ENCODE data around the gene SPOCK1. TPM values are rescaled to one million over a fixed set of nuclear protein-coding genes. Genes with fewer than 3 reads are reported as not detected.

SPOCK1 gene
- total and polyA plus RNA-seq, 2 of the 4 experiments (the other 2 are of a cell fraction), result 5.0 to 20.3 TPM

DNA sequence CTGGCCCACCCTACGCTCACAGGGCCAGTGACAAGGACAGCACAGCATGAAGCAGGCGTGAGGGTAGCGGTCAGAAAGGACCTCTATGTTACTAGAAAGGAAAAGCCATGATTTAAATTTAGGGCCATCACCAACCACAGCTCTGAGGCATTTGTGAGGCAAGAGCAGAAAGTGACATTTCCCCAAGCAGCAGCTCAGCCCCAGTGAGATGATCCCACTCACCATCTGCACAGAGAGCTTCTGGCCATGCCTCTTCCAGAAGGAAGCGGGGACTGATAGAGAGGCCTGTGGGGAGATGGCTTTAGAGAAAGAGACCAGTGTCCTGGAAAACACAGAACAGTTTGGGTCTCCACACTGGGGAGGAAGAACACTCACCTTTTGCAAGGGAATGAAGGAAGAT is 413.9 kb downstream of the SPOCK1 start:
- H2AFZ ChIP-seq (replicated peaks; ENCODE audit: low read length, poor library complexity), result no peak overlapping the region
- H3K4me1 ChIP-seq (ENCODE audit: control insufficient read depth, insufficient read depth, low read length), result no peaks in the 10 kb centered on the region
- dilution Hi-C loops (cut with HindIII; ENCODE audit: low sequenced_read_pairs, unreplicated experiment), result no loop called here
- ChIA-PET CTCF (no interaction called here), POLR2A (ENCODE audit: unreplicated experiment) (no interaction called here)
- H4K8ac ChIP-seq (ENCODE audit: low read depth in 2 of 2, low read length in 2 of 2), result no peak overlapping the region
- no peaks in the 10 kb centered on the region for H3K36me3 ChIP-seq (ENCODE audit: control insufficient read depth, insufficient read depth, low read length)
- H2AK9ac ChIP-seq (replicated peaks; ENCODE audit: low read depth, low read length, poor library complexity), result no peak overlapping the region
- H3K18ac ChIP-seq (ENCODE audit: low read depth, low read length), result no peak overlapping the region
- no peak overlapping the region for H3K4me3 ChIP-seq (ENCODE audit: insufficient read depth, low read depth, low read length)
- no peak overlapping the region for H3K9ac ChIP-seq (ENCODE audit: low read depth, low read length)
- H2BK15ac ChIP-seq (ENCODE audit: low read depth, low read length), result no peak overlapping the region
- WGBS, 2 experiments (ENCODE audit: extremely low coverage in 2 of 2, insufficient read length in 1 of 2), result no CpG with 5 or more reads among the region's 4 CpGs
- H3K27me3 ChIP-seq (ENCODE audit: control insufficient read depth, insufficient read depth, low read length), result no peaks in the 10 kb centered on the region
- TF ChIP-seq MAFK (IDR thresholded peaks at IDR 0.05; ENCODE audit: low read depth, low read length), result no peak
- no peak for TF ChIP-seq RAD21 (IDR thresholded peaks at IDR 0.05; ENCODE audit: low read length)
- no peak for TF ChIP-seq RFX5 (IDR thresholded peaks at IDR 0.05; ENCODE audit: low read depth, low read length)
- no peak for TF ChIP-seq POLR2A (IDR thresholded peaks at IDR 0.05; ENCODE audit: low read depth, low read length)
- TF ChIP-seq, protein P1, sequence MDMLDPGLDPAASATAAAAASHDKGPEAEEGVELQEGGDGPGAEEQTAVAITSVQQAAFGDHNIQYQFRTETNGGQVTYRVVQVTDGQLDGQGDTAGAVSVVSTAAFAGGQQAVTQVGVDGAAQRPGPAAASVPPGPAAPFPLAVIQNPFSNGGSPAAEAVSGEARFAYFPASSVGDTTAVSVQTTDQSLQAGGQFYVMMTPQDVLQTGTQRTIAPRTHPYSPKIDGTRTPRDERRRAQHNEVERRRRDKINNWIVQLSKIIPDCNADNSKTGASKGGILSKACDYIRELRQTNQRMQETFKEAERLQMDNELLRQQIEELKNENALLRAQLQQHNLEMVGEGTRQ (IDR thresholded peaks at IDR 0.05; ENCODE audit: low read depth, low read length), result no peak
- no peak for TF ChIP-seq BHLHE40 (IDR thresholded peaks at IDR 0.05; ENCODE audit: low read depth, low read length)
- TF ChIP-seq SMC3 (IDR thresholded peaks at IDR 0.05; ENCODE audit: low read depth, low read length), result no peak
- no peak for TF ChIP-seq MAZ (IDR thresholded peaks at IDR 0.05; ENCODE audit: borderline replicate concordance, low read depth, low read length)
- no peak for TF ChIP-seq MXI1 (IDR thresholded peaks at IDR 0.05; ENCODE audit: borderline replicate concordance, low read depth, low read length)
- TF ChIP-seq, protein P2, sequence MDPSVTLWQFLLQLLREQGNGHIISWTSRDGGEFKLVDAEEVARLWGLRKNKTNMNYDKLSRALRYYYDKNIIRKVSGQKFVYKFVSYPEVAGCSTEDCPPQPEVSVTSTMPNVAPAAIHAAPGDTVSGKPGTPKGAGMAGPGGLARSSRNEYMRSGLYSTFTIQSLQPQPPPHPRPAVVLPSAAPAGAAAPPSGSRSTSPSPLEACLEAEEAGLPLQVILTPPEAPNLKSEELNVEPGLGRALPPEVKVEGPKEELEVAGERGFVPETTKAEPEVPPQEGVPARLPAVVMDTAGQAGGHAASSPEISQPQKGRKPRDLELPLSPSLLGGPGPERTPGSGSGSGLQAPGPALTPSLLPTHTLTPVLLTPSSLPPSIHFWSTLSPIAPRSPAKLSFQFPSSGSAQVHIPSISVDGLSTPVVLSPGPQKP (IDR thresholded peaks at IDR 0.05; ENCODE audit: borderline replicate concordance, low read depth, low read length), result no peak
- no peak for TF ChIP-seq RCOR1 (IDR thresholded peaks at IDR 0.05; ENCODE audit: insufficient replicate concordance, low read length)
- TF ChIP-seq FOS (IDR thresholded peaks at IDR 0.05; ENCODE audit: low read depth, low read length), result no peak
- TF ChIP-seq, protein P3, sequence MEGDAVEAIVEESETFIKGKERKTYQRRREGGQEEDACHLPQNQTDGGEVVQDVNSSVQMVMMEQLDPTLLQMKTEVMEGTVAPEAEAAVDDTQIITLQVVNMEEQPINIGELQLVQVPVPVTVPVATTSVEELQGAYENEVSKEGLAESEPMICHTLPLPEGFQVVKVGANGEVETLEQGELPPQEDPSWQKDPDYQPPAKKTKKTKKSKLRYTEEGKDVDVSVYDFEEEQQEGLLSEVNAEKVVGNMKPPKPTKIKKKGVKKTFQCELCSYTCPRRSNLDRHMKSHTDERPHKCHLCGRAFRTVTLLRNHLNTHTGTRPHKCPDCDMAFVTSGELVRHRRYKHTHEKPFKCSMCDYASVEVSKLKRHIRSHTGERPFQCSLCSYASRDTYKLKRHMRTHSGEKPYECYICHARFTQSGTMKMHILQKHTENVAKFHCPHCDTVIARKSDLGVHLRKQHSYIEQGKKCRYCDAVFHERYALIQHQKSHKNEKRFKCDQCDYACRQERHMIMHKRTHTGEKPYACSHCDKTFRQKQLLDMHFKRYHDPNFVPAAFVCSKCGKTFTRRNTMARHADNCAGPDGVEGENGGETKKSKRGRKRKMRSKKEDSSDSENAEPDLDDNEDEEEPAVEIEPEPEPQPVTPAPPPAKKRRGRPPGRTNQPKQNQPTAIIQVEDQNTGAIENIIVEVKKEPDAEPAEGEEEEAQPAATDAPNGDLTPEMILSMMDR (conservative IDR thresholded peaks at IDR 0.05; ENCODE audit: low read depth, low read length), result no peak
- TF ChIP-seq NFE2L2 (IDR thresholded peaks at IDR 0.05; ENCODE audit: low read depth, low read length), result no peak
- TF ChIP-seq CEBPB (IDR thresholded peaks at IDR 0.05; ENCODE audit: low read depth, low read length), result no peak
- H3K79me1 ChIP-seq (ENCODE audit: low read depth in 1 of 2, low read length in 2 of 2), result no peaks in the 10 kb centered on the region
- no peak overlapping the region for H2BK120ac ChIP-seq (ENCODE audit: low read depth, low read length)
- no peaks in the 10 kb centered on the region for H4K20me1 ChIP-seq (ENCODE audit: insufficient read depth, low read length)
- H4K5ac ChIP-seq (ENCODE audit: low read depth, low read length), result no peak overlapping the region
- H2AK5ac ChIP-seq (ENCODE audit: low read depth, low read length), result no peak overlapping the region
- H3K27ac ChIP-seq (ENCODE audit: insufficient read depth, low read length), result no peak overlapping the region
- H3K9me3 ChIP-seq (ENCODE audit: control insufficient read depth, insufficient read depth, low read length), result no peaks in the 10 kb centered on the region
- H4K91ac ChIP-seq (ENCODE audit: insufficient read depth, low read depth, low read length), result no peak overlapping the region
- intact Hi-C loops (cut with micrococcal nuclease), result no loop called here
- no peak overlapping the region for H2BK5ac ChIP-seq (ENCODE audit: low read depth, low read length, poor library complexity, severe bottlenecking)
- no peak overlapping the region for H3K56ac ChIP-seq (ENCODE audit: extremely low read depth, insufficient read depth, low read length)
- H2BK20ac ChIP-seq (ENCODE audit: low read depth, low read length), result no peak overlapping the region
- ATAC-seq (ENCODE audit: low read depth) (no peak), DNase-seq (no peak)
- no peak overlapping the region for H3K4ac ChIP-seq (ENCODE audit: low read depth, low read length)
- BruUV-seq (replicated peaks), result no TSS peak
- in situ Hi-C loops (cut with MboI; ENCODE audit: low sequenced_read_pairs), result no loop called here
- no peak overlapping the region for H3K14ac ChIP-seq (replicated peaks; ENCODE audit: low read depth, low read length)
- H3K23ac ChIP-seq (ENCODE audit: low read depth, low read length), result no peak overlapping the region
- H3K4me2 ChIP-seq (ENCODE audit: low read depth, low read length), result no peak overlapping the region
- H3K9me1 ChIP-seq (ENCODE audit: insufficient read depth, low read length), result no peaks in the 10 kb centered on the region

Measured in IMR-90 (cell line).